Activated naive CD8-positive, alpha-beta T cell (primary cell): ENCODE results near the gene ARPC1B.
"Not testable (repeated sequence)": the region's sequence is repeated elsewhere in the genome, so short reads cannot be mapped to it uniquely, and the experiment has no call there.

ENCODE experiments used
- H3K27ac Mint-ChIP-seq: one replicate; pipeline ENCODE4 v1.8.0; 2021; ENCODE audit warnings: mixed read lengths
- H3K27me3 Mint-ChIP-seq: one replicate; pipeline ENCODE4 v1.8.0; 2021; ENCODE audit warnings: mixed read lengths
- H3K36me3 Mint-ChIP-seq: one replicate; pipeline ENCODE4 v1.8.0; 2021; ENCODE audit warnings: mixed read lengths
- H3K4me1 Mint-ChIP-seq: one replicate; pipeline ENCODE4 v1.8.0; 2021; ENCODE audit warnings: low read depth, mixed read lengths
- H3K4me3 Mint-ChIP-seq: one replicate; pipeline ENCODE4 v1.8.0; 2021; ENCODE audit warnings: mild to moderate bottlenecking, mixed read lengths
- H3K9me3 Mint-ChIP-seq: one replicate; pipeline ENCODE4 v1.8.0; 2021; ENCODE audit warnings: low read depth, mixed read lengths

ARPC1B gene

GRCh38 chr7:99429756-99430155 lies 55.2 kb downstream of the ARPC1B start:
- H3K4me1 Mint-ChIP-seq: no peaks in the 10 kb centered on the region
- no peak overlapping the region for H3K4me3 Mint-ChIP-seq
- H3K27ac Mint-ChIP-seq: no peak overlapping the region
- H3K9me3 Mint-ChIP-seq: no peaks in the 10 kb centered on the region
- H3K36me3 Mint-ChIP-seq: peaks cover 4% of the 10 kb centered on the region
- H3K27me3 Mint-ChIP-seq: no peaks in the 10 kb centered on the region

DNA sequence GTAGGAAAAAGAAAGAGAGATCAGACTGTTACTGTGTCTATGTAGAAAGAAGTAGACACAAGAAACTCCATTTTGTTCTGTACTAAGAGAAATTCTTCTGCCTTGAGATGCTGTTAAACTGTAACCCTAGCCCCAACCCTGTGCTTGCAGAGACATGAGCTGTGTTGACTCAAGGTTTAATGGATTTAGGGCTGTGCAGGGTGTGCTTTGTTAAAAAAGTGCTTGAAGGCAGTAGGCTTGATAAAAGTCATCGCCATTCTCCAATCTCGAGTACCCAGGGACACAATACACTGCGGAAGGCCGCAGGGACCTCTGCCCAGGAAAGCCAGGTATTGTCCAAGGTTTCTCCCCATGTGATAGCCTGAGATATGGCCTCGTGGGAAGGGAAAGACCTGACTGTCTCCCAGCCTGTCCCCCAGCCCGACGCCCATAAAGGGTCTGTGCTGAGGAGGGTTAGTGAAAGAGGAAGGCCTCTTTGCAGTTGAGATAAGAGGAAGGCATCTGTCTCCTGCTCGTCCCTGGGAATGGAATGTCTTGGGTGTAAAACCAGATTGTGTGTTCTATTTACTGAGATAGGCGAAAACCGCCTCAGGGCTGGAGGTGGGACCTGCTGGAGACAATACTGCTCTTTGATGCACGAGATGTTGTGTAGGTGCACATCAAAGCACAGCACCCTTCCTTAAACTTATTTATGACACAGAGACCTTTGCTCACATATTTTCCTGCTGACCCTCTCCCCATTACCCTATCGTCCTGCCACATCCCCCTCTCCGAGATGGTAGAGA lies 57.4 kb downstream of the ARPC1B start:
- H3K9me3 Mint-ChIP-seq, H3K4me3 Mint-ChIP-seq, H3K36me3 Mint-ChIP-seq, H3K27me3 Mint-ChIP-seq, H3K4me1 Mint-ChIP-seq, H3K27ac Mint-ChIP-seq: not testable (repeated sequence)

- H3K4me1 Mint-ChIP-seq: peaks cover 13% of the 10 kb centered on the region
- H3K9me3 Mint-ChIP-seq: no peaks in the 10 kb centered on the region
- no peaks in the 10 kb centered on the region for H3K27me3 Mint-ChIP-seq
- H3K4me3 Mint-ChIP-seq: no peak overlapping the region
- H3K36me3 Mint-ChIP-seq: peaks cover 4% of the 10 kb centered on the region
- H3K27ac Mint-ChIP-seq: no peak overlapping the region
Measured at GRCh38 chr7:99433158-99433557, 58.6 kb downstream of the ARPC1B start.

- H3K4me1 Mint-ChIP-seq: peaks cover 32% of the 10 kb centered on the region
- H3K27ac Mint-ChIP-seq: peak overlapping the region; percentile 96
- no peaks in the 10 kb centered on the region for H3K9me3 Mint-ChIP-seq
- H3K27me3 Mint-ChIP-seq: no peaks in the 10 kb centered on the region
- peaks cover 3% of the 10 kb centered on the region for H3K36me3 Mint-ChIP-seq
- H3K4me3 Mint-ChIP-seq: peak overlapping the region; percentile 97
Measured at GRCh38 chr7:99437946-99438572, 63.5 kb downstream of the ARPC1B start.

DNA sequence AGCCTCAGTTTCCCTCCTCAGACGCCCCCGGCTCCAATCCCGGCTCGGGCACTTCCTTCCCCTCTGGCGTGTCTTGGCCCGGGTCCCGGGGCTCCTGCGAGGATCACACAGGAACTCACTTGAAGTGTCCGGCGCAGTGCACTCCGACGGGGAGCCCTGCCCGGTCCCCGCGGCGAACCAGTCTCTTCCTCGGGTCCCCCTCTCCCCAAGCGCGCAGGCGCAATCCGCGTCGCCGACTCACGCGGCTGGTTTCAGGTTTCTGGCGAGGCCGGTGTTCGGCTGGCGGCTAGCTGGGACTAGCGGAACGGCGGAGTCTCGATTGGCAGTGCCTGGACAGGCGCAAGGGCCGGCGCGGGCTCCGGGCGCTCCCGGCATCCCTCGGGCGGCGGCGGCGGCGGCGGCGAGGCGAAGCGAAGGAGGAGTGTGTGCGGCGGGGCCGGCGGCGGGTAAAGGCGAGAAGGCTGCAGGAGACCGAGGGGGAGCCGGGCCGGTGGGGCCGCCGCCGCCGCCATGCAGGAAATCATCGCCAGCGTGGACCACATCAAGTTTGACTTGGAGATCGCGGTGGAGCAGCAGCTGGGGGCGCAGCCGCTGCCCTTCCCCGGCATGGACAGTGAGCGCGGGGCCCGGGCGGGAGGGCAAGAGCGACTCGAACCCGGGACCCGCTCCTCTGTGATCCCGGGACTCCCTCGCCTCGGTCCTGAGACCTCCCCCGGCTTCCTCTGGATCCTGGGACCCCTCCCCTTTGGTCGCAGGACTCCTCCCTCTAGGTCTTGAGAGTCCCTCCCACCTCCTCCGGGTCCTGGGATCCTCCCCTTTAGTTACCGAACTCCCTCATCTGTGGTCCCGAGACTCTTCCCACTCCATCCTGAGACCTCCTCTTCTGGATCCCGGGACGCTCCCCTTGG lies 64.3 kb downstream of the ARPC1B start, which contains the start of the genes CPSF4 and PTCD1:
Gene CPSF4 (plus strand): TSS at position 371 of the 908 bp plus-strand sequence. CDS start 140 bp downstream, at position 511.
Gene PTCD1 (minus strand): TSS at position 226 of the 908 bp plus-strand sequence. CDS start 3,556 bp downstream, outside the sequence.
- Mint-ChIP-seq H3K27me3 (no peaks in the 10 kb centered on the region), H3K36me3 (peaks cover 6% of the 10 kb centered on the region), H3K9me3 (no peaks in the 10 kb centered on the region), H3K4me1 (peaks cover 34% of the 10 kb centered on the region), H3K27ac (peak within 1 kb of the TSS; percentile 96), H3K4me3 (peak within 1 kb of the TSS; percentile 97)

GRCh38 chr7:99440195-99440594 lies 65.7 kb downstream of the ARPC1B start:
- Mint-ChIP-seq H3K9me3 (no peaks in the 10 kb centered on the region), H3K36me3 (peaks cover 6% of the 10 kb centered on the region), H3K27ac (no peak overlapping the region), H3K4me1 (peaks cover 34% of the 10 kb centered on the region), H3K4me3 (peak overlapping the region; percentile 97), H3K27me3 (no peaks in the 10 kb centered on the region)
